ENCODE data around the gene AAK1. TPM values are rescaled to one million over a fixed set of nuclear protein-coding genes. Genes with fewer than 3 reads are reported as not detected.
A peak's percentile ranks its signal among the peaks of the same experiment; 100 is the strongest.

Gene AAK1
- total and polyA plus RNA-seq, 12 donors = 26.2 to 106 (median 68.5) TPM

DNA sequence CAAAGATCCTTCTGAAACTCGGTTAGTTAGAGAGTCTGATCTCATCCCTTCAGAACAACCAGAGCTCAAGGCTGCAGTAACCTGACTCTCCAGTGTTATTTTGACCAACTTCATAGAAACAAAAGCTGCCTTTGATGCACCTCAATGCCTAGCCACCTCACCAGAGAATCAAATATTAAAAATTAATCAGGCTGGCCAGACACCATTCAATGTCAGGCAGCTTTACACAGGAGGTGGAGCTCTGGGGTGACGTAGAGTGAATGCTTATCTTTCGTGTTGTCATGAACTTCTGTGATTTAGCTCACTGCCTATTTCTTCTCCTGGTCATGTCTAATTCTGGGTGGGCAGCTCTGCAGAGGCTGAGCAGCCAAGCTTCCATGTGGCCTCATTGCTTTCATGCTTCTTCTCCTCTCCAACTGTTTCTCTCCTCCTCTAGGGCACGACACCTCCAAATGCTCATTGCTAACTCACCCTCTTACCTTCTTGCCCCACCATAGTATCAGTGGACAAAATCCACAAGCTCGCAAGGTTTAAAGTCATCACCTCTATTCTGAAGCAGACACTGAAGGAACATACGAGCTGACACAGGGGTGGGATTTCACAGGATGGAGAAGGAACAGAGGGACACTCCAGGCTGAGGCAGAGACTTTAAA is 39.4 kb downstream of the AAK1 start:
- WGBS, 4 donors = 59 to 66% (median 61%) methylated on average over 6 of the region's 6 CpGs
- peak in 2 of 7 donors; percentile 14 to 35 for DNase-seq
- TF ChIP-seq, protein P1, sequence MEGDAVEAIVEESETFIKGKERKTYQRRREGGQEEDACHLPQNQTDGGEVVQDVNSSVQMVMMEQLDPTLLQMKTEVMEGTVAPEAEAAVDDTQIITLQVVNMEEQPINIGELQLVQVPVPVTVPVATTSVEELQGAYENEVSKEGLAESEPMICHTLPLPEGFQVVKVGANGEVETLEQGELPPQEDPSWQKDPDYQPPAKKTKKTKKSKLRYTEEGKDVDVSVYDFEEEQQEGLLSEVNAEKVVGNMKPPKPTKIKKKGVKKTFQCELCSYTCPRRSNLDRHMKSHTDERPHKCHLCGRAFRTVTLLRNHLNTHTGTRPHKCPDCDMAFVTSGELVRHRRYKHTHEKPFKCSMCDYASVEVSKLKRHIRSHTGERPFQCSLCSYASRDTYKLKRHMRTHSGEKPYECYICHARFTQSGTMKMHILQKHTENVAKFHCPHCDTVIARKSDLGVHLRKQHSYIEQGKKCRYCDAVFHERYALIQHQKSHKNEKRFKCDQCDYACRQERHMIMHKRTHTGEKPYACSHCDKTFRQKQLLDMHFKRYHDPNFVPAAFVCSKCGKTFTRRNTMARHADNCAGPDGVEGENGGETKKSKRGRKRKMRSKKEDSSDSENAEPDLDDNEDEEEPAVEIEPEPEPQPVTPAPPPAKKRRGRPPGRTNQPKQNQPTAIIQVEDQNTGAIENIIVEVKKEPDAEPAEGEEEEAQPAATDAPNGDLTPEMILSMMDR (IDR thresholded peaks at IDR 0.05) = no peak
- TF ChIP-seq POLR2A (IDR thresholded peaks at IDR 0.05) = no peak

DNA sequence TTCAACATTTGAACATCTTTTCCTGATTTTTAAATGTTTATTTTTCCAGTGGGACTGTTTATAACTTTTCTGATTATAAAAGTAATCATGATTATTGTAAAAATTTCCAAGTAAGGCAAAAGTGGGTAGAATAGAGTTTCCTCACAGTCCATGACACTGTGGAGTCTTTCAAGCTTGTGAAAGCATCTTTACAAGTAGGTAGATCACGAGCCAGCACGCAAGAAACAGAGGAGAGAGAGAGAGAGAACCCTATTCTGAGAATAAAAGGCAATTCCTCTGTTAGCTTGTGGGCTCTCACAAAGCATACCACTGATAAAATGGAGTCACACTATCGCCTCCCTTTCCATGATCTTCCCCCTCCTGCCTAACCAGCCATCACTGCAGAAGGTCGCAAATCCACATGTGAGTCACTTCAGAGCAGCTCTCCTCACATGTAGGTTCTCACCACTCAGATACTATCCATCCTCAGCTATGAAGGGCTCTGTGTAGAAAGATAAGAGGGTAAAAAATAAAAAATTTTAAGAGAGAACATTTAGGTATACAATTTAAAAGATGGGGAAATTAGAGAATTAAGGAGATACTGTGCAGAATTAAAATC is 40.3 kb downstream of the AAK1 start:
- no peak for DNase-seq
- WGBS, 4 donors = 74 to 84% (median 80%) methylated on average over 4 of the region's 4 CpGs
- no peaks in the 10 kb centered on the region for H3K36me3 ChIP-seq (replicated peaks in 1 of 2)
- H3K9me3 ChIP-seq (replicated peaks in 1 of 3) = no peaks in the 10 kb centered on the region
- H3K4me3 ChIP-seq = no peak overlapping the region
- TF ChIP-seq POLR2A (IDR thresholded peaks at IDR 0.05) = no peak
- TF ChIP-seq, protein P1 (IDR thresholded peaks at IDR 0.05) = no peak
- peak overlapping the region in 2 of 5 donors; percentile 51 to 62 for H3K27ac ChIP-seq
- H3K27me3 ChIP-seq = no peaks in the 10 kb centered on the region
- intact Hi-C loops (cut with DNase I) = no loop called here
- H3K4me1 ChIP-seq (replicated peaks in 1 of 2) = peaks cover 8 to 49% of the 10 kb centered on the region in 2 donors

More for the DNA sequence above, 39.4 kb downstream of the AAK1 start:
- no peaks in the 10 kb centered on the region for H3K9me3 ChIP-seq (replicated peaks in 1 of 3)
- no peaks in the 10 kb centered on the region for H3K27me3 ChIP-seq
- H3K36me3 ChIP-seq (replicated peaks in 1 of 2) = no peaks in the 10 kb centered on the region
- intact Hi-C loops (cut with DNase I) = no loop called here
- H3K27ac ChIP-seq = peak overlapping the region in 3 of 5 donors; percentile 51 to 62 (median 58)
- H3K4me3 ChIP-seq = no peak overlapping the region
- peaks cover 8 to 52% of the 10 kb centered on the region in 2 donors for H3K4me1 ChIP-seq (replicated peaks in 1 of 2)

DNA sequence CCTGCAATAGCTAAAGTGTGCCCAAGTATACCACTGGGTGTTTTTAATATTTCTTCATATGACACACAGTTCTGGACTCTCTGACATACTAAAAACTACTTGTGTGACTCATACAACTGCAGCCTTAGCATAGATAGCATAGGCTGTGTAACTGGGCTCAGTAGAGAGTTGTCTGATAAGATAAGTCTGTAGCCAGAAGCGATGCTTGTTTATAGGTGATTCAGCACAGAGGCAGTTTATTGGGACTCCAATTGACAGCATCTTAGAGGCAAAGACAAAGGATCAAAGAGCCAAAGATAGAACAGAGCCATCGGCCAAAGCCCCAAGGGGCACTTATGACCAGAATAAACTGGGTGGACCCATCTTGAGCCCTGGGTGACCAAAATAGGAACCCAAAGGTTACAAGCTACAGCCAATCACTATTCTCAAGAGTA is 42.3 kb downstream of the AAK1 start:
- intact Hi-C loops (cut with DNase I) = no loop called here
- Histone ChIP-seq H3K4me1 (replicated peaks in 1 of 2) (peaks cover 21 to 59% of the 10 kb centered on the region in 2 donors), H3K9me3 (replicated peaks in 1 of 3) (no peaks in the 10 kb centered on the region), H3K36me3 (replicated peaks in 1 of 2) (no peaks in the 10 kb centered on the region), H3K4me3 (no peak overlapping the region), H3K27ac (peak overlapping the region in 4 of 5 donors; percentile 24 to 65 (median 42)), H3K27me3 (no peaks in the 10 kb centered on the region)
- DNase-seq = peak in 3 of 7 donors; percentile 49 to 59 (median 51)
- TF ChIP-seq, protein P1 (IDR thresholded peaks at IDR 0.05) = no peak
- no peak for TF ChIP-seq POLR2A (IDR thresholded peaks at IDR 0.05)
- 27 to 37% (median 34%) methylated on average over 2 of the region's 2 CpGs for WGBS, 4 donors

DNA sequence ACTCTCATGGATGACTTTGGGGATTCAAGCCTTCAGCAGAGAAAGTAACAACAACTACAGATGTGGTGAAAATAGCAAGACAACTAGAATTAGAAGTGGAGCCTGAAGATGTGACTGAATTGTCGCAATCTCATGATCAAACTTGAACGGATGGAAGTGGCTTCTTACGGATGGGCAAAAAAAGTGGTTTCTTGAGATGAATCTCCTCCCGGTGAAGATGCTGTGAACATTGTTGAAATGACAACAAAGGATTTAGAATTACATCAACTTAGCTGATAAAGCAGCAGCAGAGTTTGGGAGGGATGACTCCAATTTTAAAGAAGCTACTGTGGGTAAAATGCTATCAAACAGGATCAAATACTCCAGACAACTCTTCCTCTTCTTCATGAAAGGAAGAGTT is 43.1 kb downstream of the AAK1 start:
- WGBS, 4 donors = 90 to 95% (median 93%) methylated on average over 4 of the region's 4 CpGs
- no peak overlapping the region for H3K4me3 ChIP-seq
- H3K9me3 ChIP-seq (replicated peaks in 1 of 3) = no peaks in the 10 kb centered on the region
- TF ChIP-seq, protein P1 (IDR thresholded peaks at IDR 0.05) = no peak
- TF ChIP-seq POLR2A (IDR thresholded peaks at IDR 0.05) = no peak
- intact Hi-C loops (cut with DNase I) = no loop called here
- H3K27me3 ChIP-seq = no peaks in the 10 kb centered on the region
- peak overlapping the region in 2 of 5 donors; percentile 56 to 65 for H3K27ac ChIP-seq
- DNase-seq = no peak
- no peaks in the 10 kb centered on the region for H3K36me3 ChIP-seq (replicated peaks in 1 of 2)
- H3K4me1 ChIP-seq (replicated peaks in 1 of 2) = peaks cover 21 to 53% of the 10 kb centered on the region in 2 donors

Data from adrenal gland (tissue), 12 donors.